ENCODE results near the gene MAGT1. TPM values are rescaled to one million over a fixed set of nuclear protein-coding genes. Genes with fewer than 3 reads are reported as not detected.
"Not testable (repeated sequence)": the region's sequence is repeated elsewhere in the genome, so short reads cannot be mapped to it uniquely, and the experiment has no call there.

Gene MAGT1
- total RNA-seq, 4 donors from 2014 or later: 26.2 to 40.1 (median 32.7) TPM

DNA sequence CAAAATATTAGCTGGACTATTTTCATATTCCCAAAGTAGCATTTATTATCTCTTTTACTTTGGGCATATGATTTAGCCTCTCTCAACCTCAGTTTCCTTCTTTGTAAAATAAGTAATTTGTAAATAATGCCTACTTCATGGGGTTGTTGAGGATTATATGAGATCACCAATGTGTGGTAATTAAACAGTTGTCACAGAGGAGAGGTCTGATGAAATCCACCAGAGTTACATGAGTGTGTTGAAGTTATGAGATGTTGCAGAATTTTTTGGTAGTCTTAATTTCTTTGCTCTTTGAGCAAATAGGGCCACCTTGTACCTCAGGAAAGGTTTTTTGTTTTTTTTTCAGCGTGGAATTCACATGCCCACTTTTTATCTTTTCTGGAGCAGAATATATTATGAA is 5.5 kb upstream of the MAGT1 start:
- intact Hi-C loops (cut with DNase I; ENCODE audit: low total_unique reads) (loop anchor here (1.0 to 10.0 kb wide), 2 partner anchors 204 to 226 kb away; partner anchors contain the start of gene PGK1), in situ Hi-C loops (cut with MboI; ENCODE audit: low sequenced_read_pairs in 4 of 4) (loop anchor here in 3 of 4 donors (10.0 to 25.0 kb wide), 2 partner anchors 204 to 212 kb away; partner anchors contain the start of gene PGK1 (in 3 of the 3))
- TF ChIP-seq, protein P1, sequence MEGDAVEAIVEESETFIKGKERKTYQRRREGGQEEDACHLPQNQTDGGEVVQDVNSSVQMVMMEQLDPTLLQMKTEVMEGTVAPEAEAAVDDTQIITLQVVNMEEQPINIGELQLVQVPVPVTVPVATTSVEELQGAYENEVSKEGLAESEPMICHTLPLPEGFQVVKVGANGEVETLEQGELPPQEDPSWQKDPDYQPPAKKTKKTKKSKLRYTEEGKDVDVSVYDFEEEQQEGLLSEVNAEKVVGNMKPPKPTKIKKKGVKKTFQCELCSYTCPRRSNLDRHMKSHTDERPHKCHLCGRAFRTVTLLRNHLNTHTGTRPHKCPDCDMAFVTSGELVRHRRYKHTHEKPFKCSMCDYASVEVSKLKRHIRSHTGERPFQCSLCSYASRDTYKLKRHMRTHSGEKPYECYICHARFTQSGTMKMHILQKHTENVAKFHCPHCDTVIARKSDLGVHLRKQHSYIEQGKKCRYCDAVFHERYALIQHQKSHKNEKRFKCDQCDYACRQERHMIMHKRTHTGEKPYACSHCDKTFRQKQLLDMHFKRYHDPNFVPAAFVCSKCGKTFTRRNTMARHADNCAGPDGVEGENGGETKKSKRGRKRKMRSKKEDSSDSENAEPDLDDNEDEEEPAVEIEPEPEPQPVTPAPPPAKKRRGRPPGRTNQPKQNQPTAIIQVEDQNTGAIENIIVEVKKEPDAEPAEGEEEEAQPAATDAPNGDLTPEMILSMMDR (IDR thresholded peaks at IDR 0.05 in 4 of 5, conservative IDR thresholded peaks at IDR 0.05 in 1 of 5): no peak
- TF ChIP-seq POLR2A (IDR thresholded peaks at IDR 0.05): no peak
- Histone ChIP-seq H3K27ac (peak overlapping the region; percentile 79 to 90 (median 88)), H3K27me3 (no peaks in the 10 kb centered on the region), H3K4me3 (peak overlapping the region; percentile 48 to 77 (median 60)), H3K9me3 (no peaks in the 10 kb centered on the region), H3K36me3 (no peaks in the 10 kb centered on the region), H3K4me1 (peaks cover 0 to 18% of the 10 kb centered on the region in 2 donors)
- ATAC-seq: peak in 1 of 2 donors; percentile 55
- DNase-seq: no peak

DNA sequence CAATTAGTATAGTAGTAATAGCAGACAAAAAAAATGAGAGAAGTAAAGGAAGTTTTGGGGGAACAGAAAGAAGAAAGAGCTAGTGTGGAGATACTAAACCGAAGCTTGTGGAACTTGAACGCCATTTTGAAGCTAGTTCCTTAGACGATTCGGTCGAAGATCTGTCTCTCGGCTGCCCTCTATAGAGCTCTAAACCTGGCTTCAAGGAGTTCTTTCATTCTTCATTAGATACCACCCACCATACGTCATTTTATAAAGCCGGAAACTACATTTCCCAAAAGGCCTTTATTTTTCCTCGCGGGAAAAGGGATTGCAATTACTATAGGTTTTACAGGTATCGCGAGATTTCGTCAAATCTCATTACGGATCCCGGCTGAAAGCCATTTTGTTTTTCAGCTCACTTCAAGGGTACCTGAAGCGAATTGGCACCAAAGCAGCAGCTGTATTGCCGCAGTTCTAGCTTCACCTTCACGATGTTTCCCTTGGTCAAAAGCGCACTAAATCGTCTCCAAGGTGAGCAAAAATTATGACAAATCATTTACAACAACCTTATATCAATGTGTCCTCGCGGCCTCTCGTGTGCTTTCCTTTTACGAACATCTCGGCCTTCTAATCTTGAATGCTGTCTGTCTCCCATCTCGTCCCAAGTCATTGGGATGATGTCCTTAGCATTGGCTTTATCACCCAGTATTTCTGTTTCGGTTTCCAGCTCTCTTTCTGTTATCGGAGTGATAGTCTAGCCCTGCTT is 4.0 kb upstream of the MAGT1 start, which contains the start of gene COX7B:
COX7B (plus strand) TSS at position 388 of the 748 bp plus-strand sequence; CDS start at position 474, 86 bp downstream.
- Histone ChIP-seq H3K27me3 (no peaks in the 10 kb centered on the region), H3K4me3 (peak within 1 kb of the TSS; percentile 48 to 77 (median 60)), H3K27ac (peak within 1 kb of the TSS; percentile 79 to 90 (median 88)), H3K36me3 (no peaks in the 10 kb centered on the region), H3K9me3 (no peaks in the 10 kb centered on the region), H3K4me1 (peaks cover 2 to 21% of the 10 kb centered on the region in 2 donors)
- intact Hi-C loops (cut with DNase I; ENCODE audit: low total_unique reads) (loop anchor here (5.0 kb wide), 1 partner anchor 112 kb away; the partner anchor contains the start of gene ATRX), in situ Hi-C loops (cut with MboI; ENCODE audit: low sequenced_read_pairs in 4 of 4) (loop anchor here in 1 of 4 donors (10.0 kb wide), 1 partner anchor 114 kb away; the partner anchor contains the start of gene ATRX)
- DNase-seq: peak; percentile 56 to 77
- TF ChIP-seq, protein P1 (IDR thresholded peaks at IDR 0.05 in 4 of 5, conservative IDR thresholded peaks at IDR 0.05 in 1 of 5): peak in 2 of 5 experiments; percentile 20 to 30
- peak; percentile 78 to 80 for TF ChIP-seq POLR2A (IDR thresholded peaks at IDR 0.05)
- peak; percentile 83 to 85 for ATAC-seq

DNA sequence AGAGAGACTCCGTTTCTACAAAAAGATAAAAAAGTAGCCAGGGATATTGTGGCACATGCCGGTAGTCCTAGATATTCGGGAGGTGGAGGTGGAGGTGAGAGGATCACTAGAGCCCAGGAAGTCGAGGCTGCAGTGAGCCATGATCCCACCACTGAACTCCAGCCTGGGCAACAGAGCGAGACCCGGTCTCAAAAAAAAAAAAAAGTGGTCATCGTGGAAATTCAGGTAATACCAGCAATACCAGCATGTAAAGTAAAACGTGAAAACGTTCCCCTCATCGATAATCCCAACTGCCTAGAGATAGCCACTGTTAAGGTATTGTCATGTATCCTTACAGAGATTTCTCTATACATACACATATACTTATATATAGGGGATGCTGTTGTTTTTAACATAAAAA is 1.5 kb downstream of the MAGT1 start:
- Histone ChIP-seq H3K27me3 (no peaks in the 10 kb centered on the region), H3K36me3 (no peaks in the 10 kb centered on the region), H3K4me1 (peaks cover 8 to 16% of the 10 kb centered on the region in 2 donors), H3K4me3 (peak overlapping the region in 2 of 4 donors; percentile 77 to 79), H3K9me3 (no peaks in the 10 kb centered on the region), H3K27ac (peak overlapping the region in 1 of 4 donors; percentile 88)
- no peak for TF ChIP-seq POLR2A (IDR thresholded peaks at IDR 0.05)
- TF ChIP-seq, protein P1 (IDR thresholded peaks at IDR 0.05 in 4 of 5, conservative IDR thresholded peaks at IDR 0.05 in 1 of 5): no peak
- no peak for ATAC-seq
- no peak for DNase-seq
- in situ Hi-C loops (cut with MboI; ENCODE audit: low sequenced_read_pairs in 4 of 4): loop anchor here in 1 of 4 donors (10.0 kb wide), 1 partner anchor 109 kb away; the partner anchor contains the start of gene ATRX
- intact Hi-C loops (cut with DNase I; ENCODE audit: low total_unique reads): no loop called here

DNA sequence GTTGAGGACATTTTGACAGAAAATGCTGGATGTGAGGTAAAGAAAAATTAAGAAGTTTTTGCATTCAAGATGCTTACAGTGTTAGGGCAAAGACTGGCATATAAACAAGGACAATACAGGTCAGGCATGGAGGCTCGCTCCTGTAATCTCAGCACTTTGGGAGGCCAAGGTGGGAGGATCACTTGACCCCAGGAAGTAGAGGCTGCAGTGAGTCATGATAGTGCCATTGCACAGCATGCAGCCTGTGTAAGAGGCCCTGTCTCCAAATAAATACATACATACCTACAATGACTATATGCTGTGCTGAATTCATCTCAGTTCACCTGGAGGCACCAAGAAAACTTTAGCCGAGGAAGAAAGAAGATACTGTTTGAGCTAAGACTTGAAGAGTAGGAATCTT is 2.3 kb downstream of the MAGT1 start:
- no peaks in the 10 kb centered on the region for H3K27me3 ChIP-seq
- H3K4me1 ChIP-seq: peaks cover 8 to 16% of the 10 kb centered on the region in 2 donors
- no peak for ATAC-seq
- no peak overlapping the region for H3K4me3 ChIP-seq
- no peaks in the 10 kb centered on the region for H3K36me3 ChIP-seq
- H3K27ac ChIP-seq: no peak overlapping the region
- intact Hi-C loops (cut with DNase I; ENCODE audit: low total_unique reads) (no loop called here), in situ Hi-C loops (cut with MboI; ENCODE audit: low sequenced_read_pairs in 4 of 4) (loop anchor here in 1 of 4 donors (10.0 kb wide), 1 partner anchor 108 kb away; the partner anchor contains the start of gene ATRX)
- H3K9me3 ChIP-seq: no peaks in the 10 kb centered on the region
- no peak for DNase-seq
- TF ChIP-seq, protein P1 (IDR thresholded peaks at IDR 0.05 in 4 of 5, conservative IDR thresholded peaks at IDR 0.05 in 1 of 5): no peak
- no peak for TF ChIP-seq POLR2A (IDR thresholded peaks at IDR 0.05)

DNA sequence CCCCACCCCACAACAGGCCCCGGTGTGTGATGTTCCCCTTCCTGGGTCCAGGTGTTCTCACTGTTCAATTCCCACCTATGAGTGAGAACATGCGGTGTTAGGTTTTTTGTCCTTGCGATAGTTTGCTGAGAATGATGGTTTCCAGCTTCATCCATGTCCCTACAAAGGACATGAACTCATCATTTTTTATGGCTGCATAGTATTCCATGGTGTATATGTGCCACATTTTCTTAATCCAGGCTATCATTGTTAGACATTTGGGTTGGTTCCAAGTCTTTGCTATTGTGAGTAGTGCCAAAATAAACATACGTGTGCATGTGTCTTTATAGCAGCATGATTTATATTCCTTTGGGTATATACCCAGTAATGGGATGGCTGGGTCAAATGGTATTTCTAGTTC is 13.8 kb downstream of the MAGT1 start:
- H3K36me3 ChIP-seq; ATAC-seq; H3K4me1 ChIP-seq; DNase-seq; intact Hi-C loops (cut with DNase I; ENCODE audit: low total_unique reads); H3K27me3 ChIP-seq; in situ Hi-C loops (cut with MboI; ENCODE audit: low sequenced_read_pairs in 4 of 4); H3K9me3 ChIP-seq; H3K27ac ChIP-seq; H3K4me3 ChIP-seq: not testable (repeated sequence)

Data from gastrocnemius medialis (tissue), 4 donors.